Measurements from ENCODE around the gene KLRC1.

DNA sequence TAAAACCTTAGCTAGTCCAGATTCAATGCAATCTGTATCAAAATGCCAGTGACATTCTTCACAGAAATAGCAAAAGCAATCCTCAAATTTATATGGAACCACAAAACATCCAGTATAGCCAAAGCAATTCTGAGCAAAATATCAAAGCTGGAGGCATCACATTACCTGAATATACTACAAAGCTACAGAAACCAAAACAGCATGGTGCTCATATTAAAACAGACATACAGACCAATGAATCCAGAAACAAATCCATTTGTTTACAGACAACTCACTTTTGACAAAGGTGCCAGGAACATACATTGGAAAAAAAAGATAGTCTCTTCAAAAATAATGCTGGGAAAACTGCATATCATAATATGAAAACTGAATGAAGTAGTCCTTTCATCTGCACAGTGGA lies 48.4 kb downstream of the KLRC1 start:
- TF ChIP-seq CREB5 (CRISPR knock-in tag; IDR thresholded peaks at IDR 0.05; ENCODE audit: low read depth), result no peak
- no peak for TF ChIP-seq OSR1 (CRISPR knock-in tag; IDR thresholded peaks at IDR 0.05)
- no peak for TF ChIP-seq PATZ1 (CRISPR knock-in tag; IDR thresholded peaks at IDR 0.05; ENCODE audit: borderline replicate concordance)
- no peak for TF ChIP-seq TOX (CRISPR knock-in tag; IDR thresholded peaks at IDR 0.05; ENCODE audit: borderline replicate concordance)
- no peak for TF ChIP-seq PPARA (CRISPR knock-in tag; IDR thresholded peaks at IDR 0.05; ENCODE audit: borderline replicate concordance)
- no peak for TF ChIP-seq ZFP3 (CRISPR knock-in tag; IDR thresholded peaks at IDR 0.05)
- no peak for TF ChIP-seq ZNF70 (CRISPR knock-in tag; IDR thresholded peaks at IDR 0.05)
- TF ChIP-seq BACH2 (CRISPR knock-in tag; IDR thresholded peaks at IDR 0.05; ENCODE audit: borderline replicate concordance), result no peak
